Stimulated activated naive CD8-positive, alpha-beta T cell treated with anti-CD3 and anti-CD28 coated beads, Interleukin-15, amount 100 ng/mL, for 72 hours (primary cell): ENCODE results near the gene SERINC3.
A peak's percentile ranks its signal among the peaks of the same experiment; 100 is the strongest.

Experiments
- ATAC-seq: fragments of 150-1000 bp; cut with Tn5 transposase; 2 replicates; pipeline ENCODE4 v1.10.0; 2021; ENCODE audit warnings: mild to moderate bottlenecking, moderate library complexity
- DNase-seq, 2 donors: peaks; one replicate each; pipeline ENCODE4 v3.0.0; 2021 to 2022
- H3K27ac Mint-ChIP-seq, 2 donors: one replicate each; pipeline ENCODE4 v1.8.0; 2022; ENCODE audit warnings: mild to moderate bottlenecking in 2 of 2, mixed read lengths in 2 of 2, moderate library complexity in 2 of 2
- H3K27me3 Mint-ChIP-seq: one replicate; pipeline ENCODE4 v1.8.0; 2022; ENCODE audit warnings: mixed read lengths
- H3K4me1 Mint-ChIP-seq: one replicate; pipeline ENCODE4 v1.8.0; 2022; ENCODE audit warnings: mild to moderate bottlenecking, mixed read lengths
- H3K4me3 Mint-ChIP-seq, 2 donors: one replicate each; pipeline ENCODE4 v1.8.0; 2022; ENCODE audit warnings: mild to moderate bottlenecking in 2 of 2, mixed read lengths in 2 of 2, moderate library complexity in 1 of 2
- H3K9me3 Mint-ChIP-seq, 2 donors: one replicate each; pipeline ENCODE4 v1.8.0; 2022; ENCODE audit warnings: mixed read lengths in 2 of 2

SERINC3 gene

DNA sequence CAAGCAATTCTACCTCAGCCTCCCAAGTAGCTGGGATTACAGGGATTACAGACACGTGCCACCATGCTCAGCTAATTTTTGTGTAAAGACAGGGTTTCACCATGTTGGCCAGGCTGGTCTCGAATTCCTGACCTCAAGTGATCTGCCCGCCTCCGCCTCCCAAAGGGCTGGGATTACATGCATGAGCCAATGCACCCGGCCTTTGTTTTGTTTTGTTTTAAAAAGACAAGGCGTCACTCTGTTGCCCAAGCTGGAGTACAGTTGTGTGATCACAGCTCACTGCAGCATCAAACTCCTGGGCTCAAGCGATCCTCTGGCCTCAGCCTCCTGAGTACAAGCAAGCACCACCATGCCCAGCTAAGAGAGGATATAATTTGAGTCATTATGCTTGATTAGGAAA, 5.4 kb downstream of the SERINC3 start:
- ATAC-seq = no peak
- Mint-ChIP-seq H3K27me3 (no peaks in the 10 kb centered on the region), H3K27ac (peak overlapping the region in 1 of 2 donors; percentile 48), H3K4me3 (no peak overlapping the region), H3K9me3 (no peaks in the 10 kb centered on the region), H3K4me1 (peaks cover 51% of the 10 kb centered on the region)
- DNase-seq = no peak

- Mint-ChIP-seq H3K27ac (no peak overlapping the region), H3K9me3 (no peaks in the 10 kb centered on the region), H3K27me3 (no peaks in the 10 kb centered on the region), H3K4me3 (no peak overlapping the region), H3K4me1 (peaks cover 30% of the 10 kb centered on the region)
- DNase-seq (no peak), ATAC-seq (peak; percentile 57)
Observed at GRCh38 chr20:44513871-44514270, 8.0 kb downstream of the SERINC3 start.

DNA sequence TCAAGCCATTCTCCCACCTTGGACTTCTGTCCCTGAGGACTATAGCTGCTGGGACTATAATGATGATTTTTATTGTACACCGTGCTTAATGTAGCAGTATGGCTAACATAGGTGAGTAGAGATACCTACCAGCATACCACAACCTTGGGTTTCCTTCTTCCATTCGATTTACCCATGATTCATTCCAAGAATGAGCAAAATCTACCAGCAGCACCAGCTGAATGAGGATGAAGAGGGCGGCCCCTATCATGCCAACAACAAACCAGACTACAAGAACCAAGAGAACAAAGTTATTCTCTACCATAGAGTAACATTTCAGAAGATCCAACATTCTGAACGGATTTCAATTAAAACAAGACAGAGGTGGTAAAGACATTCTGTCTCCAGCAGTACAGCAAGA, 12.1 kb downstream of the SERINC3 start:
- Mint-ChIP-seq H3K4me3 (no peak overlapping the region), H3K27me3 (no peaks in the 10 kb centered on the region), H3K27ac (no peak overlapping the region), H3K9me3 (no peaks in the 10 kb centered on the region), H3K4me1 (peaks cover 12% of the 10 kb centered on the region)
- DNase-seq (no peak), ATAC-seq (no peak)

DNA sequence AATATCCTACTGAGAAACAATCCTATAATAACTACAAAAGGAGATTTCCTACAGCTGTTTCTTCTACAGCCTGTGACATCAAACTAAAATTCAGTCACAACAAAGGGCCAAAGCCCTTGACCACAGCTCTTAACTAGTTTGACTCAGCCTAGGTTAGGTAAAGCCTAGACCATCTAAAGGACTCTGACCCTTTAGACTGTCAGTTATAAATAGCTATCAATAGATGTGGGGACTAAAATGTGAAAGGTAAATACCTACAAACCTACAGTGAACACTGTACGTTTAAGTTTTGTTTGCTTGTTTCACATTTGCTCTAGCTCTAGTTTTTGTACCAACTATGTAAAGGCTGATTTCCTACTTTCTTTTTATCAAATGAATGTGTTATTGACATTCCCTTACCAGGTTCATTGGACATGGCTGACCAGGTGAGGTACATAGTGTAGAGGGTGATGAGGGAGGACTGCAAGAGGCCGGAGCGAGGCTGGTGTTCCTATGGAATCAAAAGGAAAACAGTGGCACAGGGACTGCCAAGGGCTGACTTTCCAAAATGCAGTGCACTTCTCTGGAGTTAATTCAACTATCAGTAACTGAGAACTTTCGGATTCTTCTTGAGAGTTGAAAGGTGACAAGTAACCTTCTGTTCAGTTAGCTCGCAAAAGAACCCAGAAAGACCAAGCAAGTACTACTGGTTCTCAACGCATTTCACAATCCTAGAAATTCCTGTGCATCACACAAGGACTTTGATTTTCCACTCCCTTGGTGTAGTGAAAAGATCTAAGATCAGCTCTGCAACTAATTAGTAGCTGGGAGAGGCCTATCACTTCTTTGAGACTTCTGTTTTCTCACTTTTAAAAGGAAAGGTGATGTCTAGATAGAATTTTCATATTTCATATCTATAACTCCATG, 17.2 kb downstream of the SERINC3 start:
- H3K9me3 Mint-ChIP-seq = no peaks in the 10 kb centered on the region
- no peak for ATAC-seq

DNA sequence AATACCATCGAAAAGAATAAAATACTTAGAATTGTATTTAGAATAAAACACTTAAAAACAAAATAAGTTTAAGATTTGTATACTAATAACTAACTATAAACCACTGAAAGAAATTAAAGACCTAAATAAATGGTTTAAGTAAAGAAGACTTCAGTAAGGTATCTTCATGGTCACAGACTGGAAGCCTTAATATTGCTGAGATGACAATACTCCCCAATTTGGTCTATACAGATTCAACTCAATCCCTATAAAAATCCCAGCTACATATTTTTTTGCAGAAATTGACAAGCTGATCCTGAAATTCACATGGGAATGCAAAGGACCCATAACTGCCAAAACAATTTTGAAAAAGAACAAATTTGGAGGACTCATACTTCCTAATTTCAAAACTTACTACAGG, 18.9 kb downstream of the SERINC3 start:
- H3K4me1 Mint-ChIP-seq = no peaks in the 10 kb centered on the region
- no peak overlapping the region for H3K27ac Mint-ChIP-seq
- H3K27me3 Mint-ChIP-seq = no peaks in the 10 kb centered on the region
- ATAC-seq (no peak), DNase-seq (no peak)
- no peak overlapping the region for H3K4me3 Mint-ChIP-seq
- no peaks in the 10 kb centered on the region for H3K9me3 Mint-ChIP-seq

More for the DNA sequence above, 17.2 kb downstream of the SERINC3 start:
- no peak for DNase-seq
- Mint-ChIP-seq H3K4me1 (no peaks in the 10 kb centered on the region), H3K27ac (no peak overlapping the region), H3K27me3 (no peaks in the 10 kb centered on the region), H3K4me3 (no peak overlapping the region)

GRCh38 chr20:44501448-44501847, 20.4 kb downstream of the SERINC3 start:
- Mint-ChIP-seq H3K4me3 (no peak overlapping the region), H3K4me1 (peaks cover 14% of the 10 kb centered on the region), H3K27ac (peak overlapping the region; percentile 22 to 61), H3K27me3 (no peaks in the 10 kb centered on the region), H3K9me3 (no peaks in the 10 kb centered on the region)
- DNase-seq (no peak), ATAC-seq (no peak)

DNA sequence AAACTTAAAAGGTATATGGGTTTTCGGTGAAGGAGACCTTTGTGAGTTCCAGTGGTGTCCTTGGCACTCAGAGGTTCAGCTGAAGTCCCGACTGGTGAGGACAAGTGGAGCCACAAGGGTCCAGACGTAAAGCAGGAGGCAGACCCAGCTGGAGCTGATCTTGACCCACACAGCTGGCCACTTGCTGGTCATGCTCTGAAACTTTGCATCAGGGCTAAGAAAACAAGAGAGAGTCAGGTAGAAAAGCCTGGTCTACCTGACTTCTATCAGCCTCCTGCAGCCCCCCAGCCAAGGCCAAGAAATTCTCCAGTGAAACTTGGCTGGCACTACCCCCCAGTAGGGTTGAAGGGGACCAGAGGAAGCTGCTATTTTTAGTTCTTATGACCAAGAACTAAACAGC, 21.6 kb downstream of the SERINC3 start:
- Mint-ChIP-seq H3K27ac (peak overlapping the region in 1 of 2 donors; percentile 71), H3K9me3 (no peaks in the 10 kb centered on the region), H3K27me3 (no peaks in the 10 kb centered on the region), H3K4me3 (no peak overlapping the region), H3K4me1 (peaks cover 26% of the 10 kb centered on the region)
- ATAC-seq (no peak), DNase-seq (no peak)

- DNase-seq = no peak
- H3K9me3 Mint-ChIP-seq = no peaks in the 10 kb centered on the region
- ATAC-seq = no peak
- H3K27me3 Mint-ChIP-seq = no peaks in the 10 kb centered on the region
- H3K4me3 Mint-ChIP-seq = no peak overlapping the region
- peak overlapping the region in 1 of 2 donors; percentile 45 for H3K27ac Mint-ChIP-seq
- peaks cover 34% of the 10 kb centered on the region for H3K4me1 Mint-ChIP-seq
Observed at GRCh38 chr20:44497761-44498160, 24.1 kb downstream of the SERINC3 start.

- Mint-ChIP-seq H3K4me1 (peaks cover 42% of the 10 kb centered on the region), H3K9me3 (no peaks in the 10 kb centered on the region), H3K4me3 (no peak overlapping the region), H3K27me3 (no peaks in the 10 kb centered on the region), H3K27ac (peak overlapping the region; percentile 21 to 67)
- ATAC-seq = peak; percentile 57
- DNase-seq = no peak
Observed at GRCh38 chr20:44496976-44497375, 24.9 kb downstream of the SERINC3 start.

DNA sequence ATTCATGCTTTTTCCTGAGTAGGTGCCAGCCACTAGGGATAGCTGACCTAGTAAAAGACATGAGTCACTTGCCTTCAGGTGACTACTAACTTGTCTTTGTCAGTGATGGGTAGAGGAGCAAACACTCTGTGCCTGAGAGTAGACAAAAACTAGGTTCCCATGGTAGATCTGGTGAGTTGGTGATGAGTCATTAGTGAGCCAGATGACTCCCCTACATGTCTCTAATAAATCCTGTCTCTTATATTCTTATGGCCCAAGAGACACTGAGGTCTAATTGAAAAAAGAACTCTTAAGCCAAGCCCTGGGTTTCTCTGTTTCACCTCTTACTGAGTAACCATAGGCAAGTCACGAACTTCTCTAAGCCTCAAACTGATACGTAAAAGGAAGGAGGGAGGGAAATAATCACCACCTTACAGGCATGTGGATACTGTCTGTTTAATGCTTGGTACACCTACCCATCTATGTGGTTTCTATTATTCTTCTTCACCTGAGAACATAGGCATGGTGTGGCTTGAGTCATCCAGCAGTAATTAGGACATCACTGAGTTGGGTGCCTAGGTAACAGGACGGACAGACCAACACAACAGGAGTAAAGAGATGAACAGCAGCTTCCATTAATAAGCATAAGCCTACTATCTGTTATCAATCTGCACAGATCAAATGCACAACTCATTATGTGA, 25.9 kb downstream of the SERINC3 start:
- H3K27me3 Mint-ChIP-seq = no peaks in the 10 kb centered on the region
- peak; percentile 93 for ATAC-seq
- peak in 1 of 2 donors; percentile 22 for DNase-seq

GRCh38 chr20:44495257-44495656, 26.6 kb downstream of the SERINC3 start:
- DNase-seq (no peak), ATAC-seq (peak; percentile 76)
- Mint-ChIP-seq H3K4me1 (peaks cover 55% of the 10 kb centered on the region), H3K27me3 (no peaks in the 10 kb centered on the region), H3K9me3 (no peaks in the 10 kb centered on the region), H3K4me3 (no peak overlapping the region), H3K27ac (peak overlapping the region; percentile 68 to 88)

More for the DNA sequence above, 25.9 kb downstream of the SERINC3 start:
- Mint-ChIP-seq H3K4me1 (peaks cover 50% of the 10 kb centered on the region), H3K27ac (peak overlapping the region; percentile 68 to 88), H3K9me3 (no peaks in the 10 kb centered on the region), H3K4me3 (peak overlapping the region in 1 of 2 donors; percentile 13)

DNA sequence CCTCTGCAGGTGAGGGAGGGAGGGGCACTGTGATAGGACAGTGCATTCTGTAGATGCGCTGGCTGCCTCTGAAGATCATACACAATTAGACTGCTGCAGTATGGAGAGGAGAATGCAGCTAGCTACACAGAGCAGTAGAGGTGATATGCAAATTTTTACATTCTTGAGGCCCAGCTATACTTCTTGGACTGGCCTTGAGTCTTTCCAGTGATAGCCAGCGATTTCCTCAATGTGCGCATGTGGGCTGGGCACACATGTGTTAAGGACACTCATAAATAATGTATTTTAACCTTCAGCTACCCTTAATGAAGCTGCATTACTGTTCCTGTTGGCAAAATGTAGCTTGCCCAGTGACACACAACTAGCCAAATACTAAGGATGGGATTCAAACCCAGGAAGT, 27.2 kb downstream of the SERINC3 start:
- H3K27ac Mint-ChIP-seq = peak overlapping the region; percentile 27 to 67
- no peak overlapping the region for H3K4me3 Mint-ChIP-seq
- no peaks in the 10 kb centered on the region for H3K9me3 Mint-ChIP-seq
- ATAC-seq (no peak), DNase-seq (no peak)
- peaks cover 56% of the 10 kb centered on the region for H3K4me1 Mint-ChIP-seq
- no peaks in the 10 kb centered on the region for H3K27me3 Mint-ChIP-seq

GRCh38 chr20:44494266-44494665, 27.6 kb downstream of the SERINC3 start:
- Mint-ChIP-seq H3K27me3 (no peaks in the 10 kb centered on the region), H3K4me1 (peaks cover 56% of the 10 kb centered on the region), H3K4me3 (no peak overlapping the region), H3K9me3 (no peaks in the 10 kb centered on the region), H3K27ac (peak overlapping the region; percentile 27 to 67)
- no peak for DNase-seq
- no peak for ATAC-seq

DNA sequence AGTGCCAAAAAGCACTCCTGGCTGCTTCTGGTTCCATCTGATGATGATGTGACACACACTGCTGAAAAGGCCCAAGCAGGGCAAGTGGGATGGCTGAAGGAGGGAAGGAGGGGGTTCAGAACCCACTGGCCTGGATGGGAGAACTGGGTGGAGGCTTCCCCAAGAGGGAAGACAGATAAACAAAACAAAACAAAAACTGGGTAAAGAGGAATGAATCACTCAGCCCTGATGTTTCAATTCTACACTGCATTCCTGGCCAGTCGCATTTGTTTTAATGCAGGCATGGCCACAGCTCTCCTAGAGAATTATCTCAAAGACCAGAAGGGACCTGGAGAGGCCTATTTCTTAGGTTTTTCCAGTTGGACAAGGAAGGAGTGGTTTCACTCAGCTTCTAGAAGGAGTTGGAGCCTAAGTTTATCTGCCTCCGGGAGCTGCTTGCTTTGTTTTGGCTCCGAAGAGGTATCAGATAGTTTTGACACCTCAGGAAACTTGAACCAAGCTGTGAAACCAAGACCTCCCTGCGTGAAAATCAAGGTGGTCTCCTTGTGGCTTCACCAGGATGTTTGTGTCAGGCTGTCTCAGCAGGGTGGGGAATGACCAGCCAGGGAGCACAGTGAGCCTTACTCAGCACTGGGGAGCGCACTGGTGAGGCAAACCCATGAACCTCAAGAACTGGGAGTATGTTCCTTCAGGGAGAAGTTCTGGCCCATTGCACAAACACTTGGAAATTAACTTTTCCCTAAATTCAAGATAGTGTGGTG, 30.1 kb downstream of the SERINC3 start:
- H3K27me3 Mint-ChIP-seq = no peaks in the 10 kb centered on the region
- DNase-seq (no peak), ATAC-seq (no peak)
- H3K4me1 Mint-ChIP-seq = peaks cover 44% of the 10 kb centered on the region
- H3K9me3 Mint-ChIP-seq = no peaks in the 10 kb centered on the region
- no peak overlapping the region for H3K4me3 Mint-ChIP-seq
- H3K27ac Mint-ChIP-seq = peak overlapping the region; percentile 41 to 50

GRCh38 chr20:44489931-44490330, 31.9 kb downstream of the SERINC3 start:
- ATAC-seq (peak; percentile 54), DNase-seq (no peak)
- Mint-ChIP-seq H3K4me3 (no peak overlapping the region), H3K27ac (peak overlapping the region in 1 of 2 donors; percentile 65), H3K9me3 (no peaks in the 10 kb centered on the region), H3K27me3 (no peaks in the 10 kb centered on the region), H3K4me1 (peaks cover 35% of the 10 kb centered on the region)
